Hepatocyte (in vitro differentiated cells): ENCODE measurements around the gene STPG2. TPM values are rescaled to one million over a fixed set of nuclear protein-coding genes. Genes with fewer than 3 reads are reported as not detected.

Experiments used
- DNase-seq: peaks from one replicate; pipeline ENCODE4 v3.0.0-alpha.2; 2016; ENCODE audit warnings: low spot score
- H2AFZ ChIP-seq: fragments of 200-600 bp; sonication (generic); 2 replicates; pipeline ENCODE4 v1.6.0; 2016; ENCODE audit warnings: antibody characterized with exemption, mild to moderate bottlenecking
- H3K27ac ChIP-seq: fragments of 200-600 bp; sonication (generic); 2 replicates; pipeline ENCODE4 v1.5.1; 2016; ENCODE audit warnings: mild to moderate bottlenecking
- H3K27me3 ChIP-seq: fragments of 200-600 bp; sonication (generic); 2 replicates; pipeline ENCODE4 v1.6.1; 2016
- H3K36me3 ChIP-seq: fragments of 200-600 bp; sonication (generic); replicated peaks from 2 replicates; pipeline ENCODE4 v1.5.1; 2016; ENCODE audit warnings: low read depth; ENCODE audit not compliant: insufficient read depth
- H3K4me1 ChIP-seq: fragments of 200-600 bp; sonication (generic); 2 replicates; pipeline ENCODE4 v1.5.1; 2016; ENCODE audit warnings: mild to moderate bottlenecking, moderate library complexity; ENCODE audit not compliant: insufficient read depth
- H3K4me2 ChIP-seq: fragments of 200-600 bp; sonication (generic); 2 replicates; pipeline ENCODE4 v1.6.0; 2016
- H3K4me3 ChIP-seq: fragments of 200-600 bp; sonication (generic); 2 replicates; pipeline ENCODE4 v1.5.1; 2016; ENCODE audit warnings: mild to moderate bottlenecking
- H3K79me2 ChIP-seq: fragments of 200-600 bp; sonication (generic); 2 replicates; pipeline ENCODE4 v1.6.0; 2017; ENCODE audit warnings: mild to moderate bottlenecking
- H3K9me2 ChIP-seq: fragments of 200-600 bp; sonication (generic); replicated peaks from 2 replicates; pipeline ENCODE4 v1.6.0; 2017; ENCODE audit warnings: mild to moderate bottlenecking; ENCODE audit not compliant: insufficient read depth
- H3K9me3 ChIP-seq: fragments of 200-600 bp; sonication (generic); 2 replicates; pipeline ENCODE4 v1.5.1; 2016; ENCODE audit warnings: low read depth, mild to moderate bottlenecking
- H4K20me1 ChIP-seq: fragments of 200-600 bp; sonication (generic); 2 replicates; pipeline ENCODE4 v1.6.0; 2016; ENCODE audit warnings: mild to moderate bottlenecking; ENCODE audit not compliant: insufficient read depth, poor library complexity, severe bottlenecking
- EZH2 ChIP-seq: fragments of 200-600 bp; sonication (generic); IDR thresholded peaks from 2 replicates; pipeline ENCODE4 v1.6.1; 2016; ENCODE audit warnings: antibody characterized with exemption, mild to moderate bottlenecking, borderline replicate concordance
- EZH2phosphoT487 ChIP-seq: fragments of 200-600 bp; sonication (generic); IDR thresholded peaks from one replicate; pipeline ENCODE4 v1.6.1; 2018; ENCODE audit warnings: antibody characterized with exemption, mild to moderate bottlenecking, low read depth, moderate library complexity; ENCODE audit not compliant: unreplicated experiment, severe bottlenecking
- WGBS: methylation state at CpG from one replicate; pipeline ENCODE4 v1.1.6; 2016; ENCODE audit warnings: low lambda C conversion rate; ENCODE audit errors: missing lambda C conversion rate; 5-methylcytosine and 5-hydroxymethylcytosine counted together
- polyA plus RNA-seq: library from polyadenylated mRNA; unstranded; fragments of >200 nt; fragmentation: Nextera tagmentation; extraction: Ambion mirVana; gene quantifications from 2 replicates; pipeline ENCODE4 v1.2.1, GENCODE V29; 2016
- total RNA-seq: library from RNA; depleted of rRNA; stranded (reverse); fragments of >200 nt; gene quantifications from 2 replicates; pipeline ENCODE4 v1.2.3, GENCODE V29; 2014
- TF ChIP-seq, protein P1 (sequence below): fragments of 200-600 bp; sonication (generic); IDR thresholded peaks from 2 replicates; pipeline ENCODE4 v1.5.1; 2016; ENCODE audit warnings: antibody characterized with exemption, mild to moderate bottlenecking; ENCODE audit not compliant: poor library complexity

Gene STPG2
- total and polyA plus RNA-seq, 2 experiments from 2014 or later, result 0.17 to 0.98 TPM

DNA sequence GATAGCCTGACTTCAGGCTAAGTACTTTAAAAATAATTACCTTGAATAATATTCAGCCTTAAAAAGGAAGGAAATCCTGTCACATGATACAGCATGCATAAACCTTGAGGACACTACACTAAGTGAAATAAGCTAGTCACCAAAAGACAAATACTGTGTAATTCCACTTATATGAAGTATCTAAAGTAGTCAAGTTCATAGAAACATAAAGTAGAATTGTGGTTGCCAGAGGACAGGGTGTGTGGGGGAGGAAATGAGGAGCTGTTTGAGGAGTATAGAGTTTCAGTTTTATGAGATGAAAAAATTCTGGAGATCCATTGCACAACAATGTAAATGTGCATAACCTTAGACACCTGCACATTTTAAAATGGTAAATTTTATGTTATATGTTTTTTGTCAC is 5.6 kb upstream of the STPG2 start:
- Histone ChIP-seq H2AFZ (no peak overlapping the region), H3K27me3 (no peaks in the 10 kb centered on the region), H3K4me2 (no peak overlapping the region), H3K27ac (no peak overlapping the region), H3K9me3 (no peaks in the 10 kb centered on the region), H3K4me3 (no peak overlapping the region), H3K36me3 (no peaks in the 10 kb centered on the region), H3K79me2 (no peaks in the 10 kb centered on the region), H3K4me1 (no peaks in the 10 kb centered on the region), H4K20me1 (no peaks in the 10 kb centered on the region), H3K9me2 (no peaks in the 10 kb centered on the region)
- no peak for DNase-seq
- TF ChIP-seq, protein P1, sequence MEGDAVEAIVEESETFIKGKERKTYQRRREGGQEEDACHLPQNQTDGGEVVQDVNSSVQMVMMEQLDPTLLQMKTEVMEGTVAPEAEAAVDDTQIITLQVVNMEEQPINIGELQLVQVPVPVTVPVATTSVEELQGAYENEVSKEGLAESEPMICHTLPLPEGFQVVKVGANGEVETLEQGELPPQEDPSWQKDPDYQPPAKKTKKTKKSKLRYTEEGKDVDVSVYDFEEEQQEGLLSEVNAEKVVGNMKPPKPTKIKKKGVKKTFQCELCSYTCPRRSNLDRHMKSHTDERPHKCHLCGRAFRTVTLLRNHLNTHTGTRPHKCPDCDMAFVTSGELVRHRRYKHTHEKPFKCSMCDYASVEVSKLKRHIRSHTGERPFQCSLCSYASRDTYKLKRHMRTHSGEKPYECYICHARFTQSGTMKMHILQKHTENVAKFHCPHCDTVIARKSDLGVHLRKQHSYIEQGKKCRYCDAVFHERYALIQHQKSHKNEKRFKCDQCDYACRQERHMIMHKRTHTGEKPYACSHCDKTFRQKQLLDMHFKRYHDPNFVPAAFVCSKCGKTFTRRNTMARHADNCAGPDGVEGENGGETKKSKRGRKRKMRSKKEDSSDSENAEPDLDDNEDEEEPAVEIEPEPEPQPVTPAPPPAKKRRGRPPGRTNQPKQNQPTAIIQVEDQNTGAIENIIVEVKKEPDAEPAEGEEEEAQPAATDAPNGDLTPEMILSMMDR, result no peak
- no peak for TF ChIP-seq EZH2
- TF ChIP-seq EZH2phosphoT487, result no peak

DNA sequence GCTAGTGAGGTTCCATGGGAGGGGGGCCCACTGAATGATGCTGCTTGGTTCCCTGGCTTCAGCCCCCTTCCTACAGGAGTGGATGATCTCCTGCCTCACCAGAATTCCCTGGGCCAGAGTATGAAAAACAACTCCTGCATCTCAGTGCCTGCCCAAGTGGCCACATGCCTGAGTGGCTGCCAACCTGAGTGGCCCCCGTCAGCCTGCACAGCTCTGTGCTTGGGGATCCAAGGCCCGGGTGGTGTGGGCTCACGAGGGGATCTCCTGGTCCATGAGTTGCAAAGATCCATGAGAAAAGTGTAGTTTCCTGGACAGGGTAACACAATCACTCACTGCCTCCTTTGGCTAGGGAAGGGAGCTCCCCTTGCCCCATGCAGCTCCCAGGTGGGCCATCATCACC is 17.1 kb downstream of the STPG2 start:
- WGBS, result 83% methylated on average over 3 of the region's 3 CpGs
- Histone ChIP-seq H3K9me3 (no peaks in the 10 kb centered on the region), H3K27me3 (no peaks in the 10 kb centered on the region), H3K4me2 (no peak overlapping the region), H4K20me1 (no peaks in the 10 kb centered on the region), H3K36me3 (no peaks in the 10 kb centered on the region), H3K79me2 (no peaks in the 10 kb centered on the region), H2AFZ (no peak overlapping the region), H3K4me3 (no peak overlapping the region), H3K27ac (no peak overlapping the region), H3K9me2 (no peaks in the 10 kb centered on the region), H3K4me1 (no peaks in the 10 kb centered on the region)
- no peak for DNase-seq
- TF ChIP-seq, protein P1, result no peak
- TF ChIP-seq EZH2 (no peak), EZH2phosphoT487 (no peak)

DNA sequence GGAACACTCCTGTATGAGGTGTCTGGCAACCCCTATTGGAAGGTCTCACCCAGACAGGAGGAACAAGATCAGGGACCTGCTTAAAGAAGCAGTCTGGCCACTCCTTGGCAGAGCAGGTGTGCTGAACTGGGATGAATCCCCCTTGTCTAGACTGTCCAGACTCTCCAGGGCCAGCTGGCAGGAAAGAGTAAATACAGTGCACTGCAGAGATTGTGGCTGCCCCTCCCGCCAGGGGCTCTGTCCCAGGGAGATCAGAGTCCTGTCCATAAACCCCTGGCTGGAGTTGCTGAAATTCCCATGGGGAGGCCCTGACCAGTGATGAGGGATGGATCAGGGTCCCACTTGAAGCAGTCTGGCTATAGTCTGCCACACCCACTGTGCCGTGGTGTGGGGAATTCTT is 17.7 kb downstream of the STPG2 start:
- DNase-seq, result no peak
- Histone ChIP-seq H3K79me2 (no peaks in the 10 kb centered on the region), H3K27me3 (no peaks in the 10 kb centered on the region), H3K4me3 (no peak overlapping the region), H3K4me1 (no peaks in the 10 kb centered on the region), H3K36me3 (no peaks in the 10 kb centered on the region), H3K4me2 (no peak overlapping the region), H2AFZ (no peak overlapping the region), H3K27ac (no peak overlapping the region), H4K20me1 (no peaks in the 10 kb centered on the region), H3K9me2 (no peaks in the 10 kb centered on the region), H3K9me3 (no peaks in the 10 kb centered on the region)
- 70% methylated on average over 2 of the region's 2 CpGs for WGBS
- TF ChIP-seq EZH2, result no peak
- no peak for TF ChIP-seq EZH2phosphoT487
- TF ChIP-seq, protein P1, result no peak

DNA sequence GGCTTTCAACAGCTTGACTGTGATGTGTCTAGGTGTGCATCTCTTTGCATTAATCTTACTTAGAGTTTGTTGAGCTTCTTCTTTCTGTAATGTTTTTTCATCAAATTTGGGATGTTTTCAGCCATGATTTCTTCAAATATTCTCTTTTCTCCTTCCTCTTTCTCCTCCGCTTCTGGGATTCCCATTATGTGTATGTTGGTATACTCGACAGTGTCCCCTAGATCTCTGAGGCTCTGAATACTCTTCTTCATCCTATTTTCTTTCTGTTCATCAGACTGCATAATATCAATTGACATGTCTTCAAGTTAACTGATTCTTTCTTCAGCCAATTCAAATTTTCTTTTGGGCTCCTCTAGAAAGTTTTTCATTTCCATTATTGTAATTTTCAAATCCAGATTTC is 25.9 kb downstream of the STPG2 start:
- H3K27ac ChIP-seq, result no peak overlapping the region
- no peaks in the 10 kb centered on the region for H3K79me2 ChIP-seq
- no peaks in the 10 kb centered on the region for H3K9me3 ChIP-seq
- no peaks in the 10 kb centered on the region for H3K36me3 ChIP-seq
- TF ChIP-seq EZH2phosphoT487 (no peak), EZH2 (no peak)
- TF ChIP-seq, protein P1, result no peak
- no peaks in the 10 kb centered on the region for H3K4me1 ChIP-seq
- DNase-seq, result no peak
- no peak overlapping the region for H2AFZ ChIP-seq
- no peaks in the 10 kb centered on the region for H4K20me1 ChIP-seq
- no peak overlapping the region for H3K4me3 ChIP-seq
- no peak overlapping the region for H3K4me2 ChIP-seq
- H3K27me3 ChIP-seq, result no peaks in the 10 kb centered on the region
- WGBS, result 100% methylated on average over 2 of the region's 2 CpGs
- no peaks in the 10 kb centered on the region for H3K9me2 ChIP-seq
